ENCODE measurements around the gene E2F1. TPM values are rescaled to one million over a fixed set of nuclear protein-coding genes. Genes with fewer than 3 reads are reported as not detected.

The E2F1 gene
- total and polyA plus RNA-seq, 2 experiments from 2014 or later, result 12.1 to 42.6 TPM

GRCh38 chr20:33664085-33664761 is 22.0 kb downstream of the E2F1 start:
- ATAC-seq (no peak), DNase-seq (ENCODE audit: low spot score) (peak; percentile 46)
- Mint-ChIP-seq H3K9me3 (no peaks in the 10 kb centered on the region), H3K4me1 (peaks cover 28% of the 10 kb centered on the region), H3K4me3 (peak overlapping the region; percentile 76), H3K27me3 (ENCODE audit: insufficient read depth, low read depth, poor library complexity) (peaks cover 23% of the 10 kb centered on the region), H3K27ac (peak overlapping the region; percentile 52), H3K36me3 (ENCODE audit: low read depth) (peaks cover 12% of the 10 kb centered on the region)
- H3K4me2 ChIP-seq, result peak overlapping the region; percentile 91
- H3K27ac ChIP-seq (ENCODE audit: low read depth), result 0 out of 2 replicates have a peak overlapping the region, but pooled peaks have one; percentile 26
- peaks cover 14% of the 10 kb centered on the region; the same call in 1 of the 2 replicates for H3K4me1 ChIP-seq (ENCODE audit: insufficient read depth)
- H3K27me3 ChIP-seq (ENCODE audit: insufficient read depth), result peaks cover 17% of the 10 kb centered on the region; the same call in 1 of the 2 replicates
- no peaks in the 10 kb centered on the region for H3K79me2 ChIP-seq (replicated peaks; ENCODE audit: insufficient read depth)
- peaks cover 11% of the 10 kb centered on the region; the same call in 1 of the 2 replicates for H3F3A ChIP-seq (replicated peaks; ENCODE audit: low read depth)
- H3K9me2 ChIP-seq (ENCODE audit: insufficient read depth), result no peaks in the 10 kb centered on the region
- H3K4me3 ChIP-seq, result peak overlapping the region; percentile 90
- peak overlapping the region; percentile 96 for H2AFZ ChIP-seq
- H4K20me1 ChIP-seq (replicated peaks; ENCODE audit: insufficient read depth), result peaks cover 3% of the 10 kb centered on the region
- TF ChIP-seq, protein P1, sequence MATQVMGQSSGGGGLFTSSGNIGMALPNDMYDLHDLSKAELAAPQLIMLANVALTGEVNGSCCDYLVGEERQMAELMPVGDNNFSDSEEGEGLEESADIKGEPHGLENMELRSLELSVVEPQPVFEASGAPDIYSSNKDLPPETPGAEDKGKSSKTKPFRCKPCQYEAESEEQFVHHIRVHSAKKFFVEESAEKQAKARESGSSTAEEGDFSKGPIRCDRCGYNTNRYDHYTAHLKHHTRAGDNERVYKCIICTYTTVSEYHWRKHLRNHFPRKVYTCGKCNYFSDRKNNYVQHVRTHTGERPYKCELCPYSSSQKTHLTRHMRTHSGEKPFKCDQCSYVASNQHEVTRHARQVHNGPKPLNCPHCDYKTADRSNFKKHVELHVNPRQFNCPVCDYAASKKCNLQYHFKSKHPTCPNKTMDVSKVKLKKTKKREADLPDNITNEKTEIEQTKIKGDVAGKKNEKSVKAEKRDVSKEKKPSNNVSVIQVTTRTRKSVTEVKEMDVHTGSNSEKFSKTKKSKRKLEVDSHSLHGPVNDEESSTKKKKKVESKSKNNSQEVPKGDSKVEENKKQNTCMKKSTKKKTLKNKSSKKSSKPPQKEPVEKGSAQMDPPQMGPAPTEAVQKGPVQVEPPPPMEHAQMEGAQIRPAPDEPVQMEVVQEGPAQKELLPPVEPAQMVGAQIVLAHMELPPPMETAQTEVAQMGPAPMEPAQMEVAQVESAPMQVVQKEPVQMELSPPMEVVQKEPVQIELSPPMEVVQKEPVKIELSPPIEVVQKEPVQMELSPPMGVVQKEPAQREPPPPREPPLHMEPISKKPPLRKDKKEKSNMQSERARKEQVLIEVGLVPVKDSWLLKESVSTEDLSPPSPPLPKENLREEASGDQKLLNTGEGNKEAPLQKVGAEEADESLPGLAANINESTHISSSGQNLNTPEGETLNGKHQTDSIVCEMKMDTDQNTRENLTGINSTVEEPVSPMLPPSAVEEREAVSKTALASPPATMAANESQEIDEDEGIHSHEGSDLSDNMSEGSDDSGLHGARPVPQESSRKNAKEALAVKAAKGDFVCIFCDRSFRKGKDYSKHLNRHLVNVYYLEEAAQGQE (IDR thresholded peaks at IDR 0.05; ENCODE audit: unreplicated experiment), result no peak
- TF ChIP-seq POLR2AphosphoS5 (IDR thresholded peaks at IDR 0.05; ENCODE audit: low read depth) (no peak), ZNF331 (CRISPR knock-in tag; IDR thresholded peaks at IDR 0.05; ENCODE audit: low read depth) (no peak), CTCF (conservative IDR thresholded peaks at IDR 0.05; ENCODE audit: low read depth in 2 of 2) (no peak), JUNB (IDR thresholded peaks at IDR 0.05; ENCODE audit: unreplicated experiment) (no peak), ZNF114 (CRISPR knock-in tag; IDR thresholded peaks at IDR 0.05) (no peak)
- TF ChIP-seq, protein P2, sequence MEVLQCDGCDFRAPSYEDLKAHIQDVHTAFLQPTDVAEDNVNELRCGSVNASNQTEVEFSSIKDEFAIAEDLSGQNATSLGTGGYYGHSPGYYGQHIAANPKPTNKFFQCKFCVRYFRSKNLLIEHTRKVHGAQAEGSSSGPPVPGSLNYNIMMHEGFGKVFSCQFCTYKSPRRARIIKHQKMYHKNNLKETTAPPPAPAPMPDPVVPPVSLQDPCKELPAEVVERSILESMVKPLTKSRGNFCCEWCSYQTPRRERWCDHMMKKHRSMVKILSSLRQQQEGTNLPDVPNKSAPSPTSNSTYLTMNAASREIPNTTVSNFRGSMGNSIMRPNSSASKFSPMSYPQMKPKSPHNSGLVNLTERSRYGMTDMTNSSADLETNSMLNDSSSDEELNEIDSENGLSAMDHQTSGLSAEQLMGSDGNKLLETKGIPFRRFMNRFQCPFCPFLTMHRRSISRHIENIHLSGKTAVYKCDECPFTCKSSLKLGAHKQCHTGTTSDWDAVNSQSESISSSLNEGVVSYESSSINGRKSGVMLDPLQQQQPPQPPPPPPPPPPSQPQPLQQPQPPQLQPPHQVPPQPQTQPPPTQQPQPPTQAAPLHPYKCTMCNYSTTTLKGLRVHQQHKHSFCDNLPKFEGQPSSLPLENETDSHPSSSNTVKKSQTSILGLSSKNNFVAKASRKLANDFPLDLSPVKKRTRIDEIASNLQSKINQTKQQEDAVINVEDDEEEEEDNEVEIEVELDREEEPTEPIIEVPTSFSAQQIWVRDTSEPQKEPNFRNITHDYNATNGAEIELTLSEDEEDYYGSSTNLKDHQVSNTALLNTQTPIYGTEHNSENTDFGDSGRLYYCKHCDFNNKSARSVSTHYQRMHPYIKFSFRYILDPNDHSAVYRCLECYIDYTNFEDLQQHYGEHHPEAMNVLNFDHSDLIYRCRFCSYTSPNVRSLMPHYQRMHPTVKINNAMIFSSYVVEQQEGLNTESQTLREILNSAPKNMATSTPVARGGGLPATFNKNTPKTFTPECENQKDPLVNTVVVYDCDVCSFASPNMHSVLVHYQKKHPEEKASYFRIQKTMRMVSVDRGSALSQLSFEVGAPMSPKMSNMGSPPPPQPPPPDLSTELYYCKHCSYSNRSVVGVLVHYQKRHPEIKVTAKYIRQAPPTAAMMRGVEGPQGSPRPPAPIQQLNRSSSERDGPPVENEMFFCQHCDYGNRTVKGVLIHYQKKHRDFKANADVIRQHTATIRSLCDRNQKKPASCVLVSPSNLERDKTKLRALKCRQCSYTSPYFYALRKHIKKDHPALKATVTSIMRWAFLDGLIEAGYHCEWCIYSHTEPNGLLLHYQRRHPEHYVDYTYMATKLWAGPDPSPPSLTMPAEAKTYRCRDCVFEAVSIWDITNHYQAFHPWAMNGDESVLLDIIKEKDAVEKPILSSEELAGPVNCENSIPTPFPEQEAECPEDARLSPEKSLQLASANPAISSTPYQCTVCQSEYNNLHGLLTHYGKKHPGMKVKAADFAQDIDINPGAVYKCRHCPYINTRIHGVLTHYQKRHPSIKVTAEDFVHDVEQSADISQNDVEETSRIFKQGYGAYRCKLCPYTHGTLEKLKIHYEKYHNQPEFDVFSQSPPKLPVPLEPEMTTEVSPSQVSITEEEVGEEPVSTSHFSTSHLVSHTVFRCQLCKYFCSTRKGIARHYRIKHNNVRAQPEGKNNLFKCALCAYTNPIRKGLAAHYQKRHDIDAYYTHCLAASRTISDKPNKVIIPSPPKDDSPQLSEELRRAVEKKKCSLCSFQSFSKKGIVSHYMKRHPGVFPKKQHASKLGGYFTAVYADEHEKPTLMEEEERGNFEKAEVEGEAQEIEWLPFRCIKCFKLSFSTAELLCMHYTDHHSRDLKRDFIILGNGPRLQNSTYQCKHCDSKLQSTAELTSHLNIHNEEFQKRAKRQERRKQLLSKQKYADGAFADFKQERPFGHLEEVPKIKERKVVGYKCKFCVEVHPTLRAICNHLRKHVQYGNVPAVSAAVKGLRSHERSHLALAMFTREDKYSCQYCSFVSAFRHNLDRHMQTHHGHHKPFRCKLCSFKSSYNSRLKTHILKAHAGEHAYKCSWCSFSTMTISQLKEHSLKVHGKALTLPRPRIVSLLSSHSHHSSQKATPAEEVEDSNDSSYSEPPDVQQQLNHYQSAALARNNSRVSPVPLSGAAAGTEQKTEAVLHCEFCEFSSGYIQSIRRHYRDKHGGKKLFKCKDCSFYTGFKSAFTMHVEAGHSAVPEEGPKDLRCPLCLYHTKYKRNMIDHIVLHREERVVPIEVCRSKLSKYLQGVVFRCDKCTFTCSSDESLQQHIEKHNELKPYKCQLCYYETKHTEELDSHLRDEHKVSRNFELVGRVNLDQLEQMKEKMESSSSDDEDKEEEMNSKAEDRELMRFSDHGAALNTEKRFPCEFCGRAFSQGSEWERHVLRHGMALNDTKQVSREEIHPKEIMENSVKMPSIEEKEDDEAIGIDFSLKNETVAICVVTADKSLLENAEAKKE (CRISPR knock-in tag; IDR thresholded peaks at IDR 0.05), result no peak
- no peaks in the 10 kb centered on the region for H3K36me3 ChIP-seq (ENCODE audit: insufficient read depth)
